Stimulated activated CD8-positive, alpha-beta memory T cell treated with anti-CD3 and anti-CD28 coated beads, Interleukin-15, amount 100 ng/mL, for 1 hour (primary cell): ENCODE measurements around the gene SCN8A.

Experiments used
- DNase-seq: peaks from one replicate; pipeline ENCODE4 v3.0.0-alpha.2; 2020; ENCODE audit warnings: low read depth

Gene SCN8A

DNA sequence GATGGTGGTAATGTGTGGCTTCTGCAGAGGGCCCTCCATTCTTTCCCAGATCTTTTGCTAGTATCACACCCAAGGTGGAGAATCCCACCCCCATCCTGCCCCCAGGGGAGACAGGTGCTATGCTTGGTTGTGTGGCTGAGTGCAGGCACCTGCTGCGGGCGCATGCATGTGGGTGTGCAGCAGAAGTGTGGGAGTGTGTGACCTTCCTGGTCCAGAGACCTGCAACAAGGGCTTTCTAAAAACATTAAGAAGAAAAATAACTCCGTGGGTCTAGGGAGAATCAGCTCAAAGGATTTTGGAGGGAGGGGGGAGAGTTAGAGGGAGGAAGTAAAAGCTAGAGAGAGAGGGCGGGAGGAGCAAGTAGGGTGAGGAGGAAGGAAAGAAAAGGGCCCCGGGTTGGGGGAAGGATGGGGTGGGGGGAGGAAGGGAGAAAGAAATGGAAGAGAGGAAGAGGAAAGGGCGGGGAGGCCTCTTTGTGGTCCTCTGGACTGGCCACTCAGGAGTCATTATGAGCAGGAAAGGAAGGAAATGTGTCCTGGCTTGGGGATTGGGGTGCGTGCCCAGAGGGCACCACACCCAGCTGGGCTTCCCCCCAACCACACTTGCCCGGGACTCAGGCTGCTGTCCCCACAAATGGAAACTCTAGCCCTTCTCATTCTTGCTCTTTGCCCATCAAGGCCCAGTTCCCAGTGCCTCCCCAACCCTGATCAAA lies 260.5 kb downstream of the SCN8A start:
- no peak for DNase-seq

DNA sequence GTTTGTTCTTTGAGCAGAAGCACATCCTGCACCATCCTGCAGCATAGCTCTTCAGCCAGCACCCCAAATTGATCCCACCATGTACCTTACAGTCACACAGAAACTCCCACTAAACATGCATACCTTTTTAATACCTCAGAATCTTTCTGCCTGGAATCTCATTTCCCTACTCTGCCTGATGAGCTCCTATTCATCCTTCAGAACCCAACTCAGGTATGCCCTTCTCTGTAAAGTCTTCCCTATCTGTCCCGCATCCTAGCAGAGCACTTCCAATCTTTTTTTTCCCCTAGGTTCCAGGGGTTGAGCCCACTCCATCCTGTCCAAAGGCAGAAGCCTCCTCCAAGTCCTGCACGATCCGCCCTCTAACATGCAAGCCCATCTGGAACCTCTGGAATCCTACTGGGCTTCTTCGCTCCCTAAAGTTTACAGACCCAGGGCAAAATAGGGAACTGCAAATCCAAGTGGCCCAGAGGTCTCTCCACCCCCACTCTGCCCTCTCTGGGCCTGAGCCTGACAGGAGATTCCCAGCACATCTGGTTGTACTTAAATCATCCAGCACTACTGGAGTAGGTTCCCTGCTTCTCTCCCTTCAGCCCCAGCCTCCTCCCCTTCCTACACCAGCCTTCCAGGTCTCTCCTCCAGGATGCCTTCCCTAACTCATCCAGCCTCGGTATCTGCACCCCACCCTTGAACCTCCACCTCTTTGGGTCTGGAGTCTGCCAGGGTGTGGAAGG lies 261.5 kb downstream of the SCN8A start:
- no peak for DNase-seq

DNA sequence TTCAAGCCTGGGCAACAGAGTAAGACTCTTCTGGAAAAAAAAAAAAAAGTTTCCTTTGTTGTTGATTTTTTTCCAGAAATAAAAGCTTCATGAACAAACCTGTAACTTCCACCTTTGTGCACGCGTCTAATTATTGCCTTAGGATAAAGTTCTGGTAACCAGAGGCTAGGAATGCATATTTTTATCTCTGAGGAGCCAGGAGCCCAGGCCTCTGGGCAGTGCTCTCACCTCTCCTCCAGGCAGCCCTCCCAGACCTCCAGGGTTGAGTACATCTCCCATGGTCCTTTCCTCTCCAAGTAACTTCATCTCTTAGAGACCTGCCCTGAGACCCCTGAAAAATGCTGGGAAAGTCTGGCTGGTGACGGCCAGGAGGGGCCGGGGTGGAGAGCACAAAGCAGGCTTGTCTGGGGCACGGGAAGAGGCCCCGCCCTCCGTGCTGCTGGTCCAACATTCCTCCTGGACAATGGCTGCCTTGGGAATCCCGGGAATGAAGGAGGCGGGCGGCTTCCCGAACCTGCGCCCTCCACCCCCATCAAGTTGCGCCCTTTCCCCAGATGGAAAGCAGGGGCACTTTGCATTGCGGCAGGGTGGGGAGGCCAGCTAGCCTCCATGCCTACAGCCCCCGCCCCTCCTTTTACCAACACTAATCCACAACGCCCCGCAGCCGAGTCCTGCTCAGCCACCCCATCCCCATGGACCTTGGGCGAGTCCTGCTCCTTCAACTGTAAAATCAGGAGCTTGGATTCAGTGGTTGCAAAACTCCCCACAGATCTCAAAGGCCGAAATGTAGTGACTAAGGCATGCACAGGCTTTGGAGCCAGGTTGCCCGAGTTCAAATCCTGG lies 264.8 kb downstream of the SCN8A start:
- no peak for DNase-seq

DNA sequence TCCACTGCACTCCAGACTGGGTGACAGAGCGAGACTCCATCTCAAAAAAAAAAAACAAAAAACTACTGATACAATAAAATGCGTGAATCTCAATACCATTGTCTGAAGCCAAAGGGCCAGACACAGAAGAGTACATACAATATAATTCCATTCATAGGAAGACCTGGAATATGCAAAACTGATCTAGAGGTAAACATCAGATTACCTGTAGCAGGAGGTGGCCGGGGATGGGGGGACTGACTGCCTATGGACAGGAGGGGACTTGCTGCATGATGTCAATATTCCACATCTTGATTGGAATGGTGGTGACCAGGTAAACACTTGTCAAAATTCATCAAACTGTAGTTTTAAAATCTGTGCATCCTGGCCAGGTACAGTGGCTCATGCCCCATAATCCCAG lies 270.0 kb downstream of the SCN8A start:
- no peak for DNase-seq
